Skeletal muscle tissue (tissue), 4 donors: ENCODE data around the gene TTN. TPM values are rescaled to one million over a fixed set of nuclear protein-coding genes. Genes with fewer than 3 reads are reported as not detected.

Source experiments
- H3K27ac ChIP-seq: one replicate; pipeline ENCODE4 v1.7.0; 2013; ENCODE audit warnings: mild to moderate bottlenecking, low read depth, low read length, inconsistent platforms
- H3K27me3 ChIP-seq, 3 donors: one replicate each; pipeline ENCODE4 v1.7.0; 2013; ENCODE audit warnings: low read length in 3 of 3; ENCODE audit not compliant: control insufficient read depth in 3 of 3, insufficient read depth in 3 of 3
- H3K36me3 ChIP-seq, 3 donors: one replicate each; pipeline ENCODE4 v1.7.0; 2013; ENCODE audit warnings: low read length in 3 of 3; ENCODE audit not compliant: control insufficient read depth in 3 of 3, insufficient read depth in 3 of 3
- H3K4me1 ChIP-seq, 3 donors: one replicate each; pipeline ENCODE4 v1.7.0; 2013; ENCODE audit warnings: low read length in 3 of 3, mild to moderate bottlenecking in 3 of 3; ENCODE audit not compliant: control insufficient read depth in 3 of 3, insufficient read depth in 3 of 3
- H3K4me3 ChIP-seq, 3 donors: one replicate each; pipeline ENCODE4 v1.7.0; 2013; ENCODE audit warnings: low read length in 3 of 3
- H3K9ac ChIP-seq, 3 donors: one replicate each; pipeline ENCODE4 v1.7.0; 2013; ENCODE audit warnings: low read length in 3 of 3, mild to moderate bottlenecking in 3 of 3, moderate library complexity in 2 of 3, low read depth in 1 of 3
- H3K9me3 ChIP-seq, 3 donors: one replicate each; pipeline ENCODE4 v1.7.0; 2013; ENCODE audit warnings: low read length in 3 of 3; ENCODE audit not compliant: control insufficient read depth in 3 of 3
- total RNA-seq: library from RNA; depleted of rRNA; stranded (reverse); fragments of >200 nt; gene quantifications from one replicate; pipeline ENCODE4 v1.2.3, GENCODE V29; 2014
- donor health status: Osteomylitis.

The TTN gene
- total RNA-seq, 1 donor from 2014 or later, result 2,245 TPM

DNA sequence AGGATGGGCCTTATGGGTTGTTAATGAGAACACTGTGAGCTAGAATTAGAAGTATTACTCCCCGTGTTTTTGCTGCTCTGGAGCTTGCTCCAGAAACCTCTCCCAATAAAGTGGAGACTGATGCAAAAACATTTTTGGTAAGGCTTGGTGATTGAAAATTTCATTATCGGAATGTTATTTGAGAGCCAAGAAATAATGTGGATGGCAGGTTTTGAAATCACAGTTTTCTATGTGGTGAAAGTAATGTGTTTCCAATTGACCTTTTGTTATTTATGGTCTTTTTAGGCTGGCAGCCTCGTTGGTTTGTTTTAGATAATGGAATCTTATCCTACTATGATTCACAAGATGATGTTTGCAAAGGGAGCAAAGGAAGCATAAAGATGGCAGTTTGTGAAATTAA lies 321.9 kb downstream of the TTN start:
- H3K9me3 ChIP-seq, result no peaks in the 10 kb centered on the region
- H3K27me3 ChIP-seq, result no peaks in the 10 kb centered on the region
- peaks cover 0 to 15% (median 2%) of the 10 kb centered on the region in 3 donors for H3K36me3 ChIP-seq
- H3K9ac ChIP-seq, result no peak overlapping the region
- H3K27ac ChIP-seq, result no peak overlapping the region
- peaks cover 24 to 29% (median 28%) of the 10 kb centered on the region in 3 donors for H3K4me1 ChIP-seq
- H3K4me3 ChIP-seq, result no peak overlapping the region

- no peak overlapping the region for H3K27ac ChIP-seq
Observed at GRCh38 chr2:178484245-178485041, 322.8 kb downstream of the TTN start.

GRCh38 chr2:178482437-178482836 lies 324.8 kb downstream of the TTN start:
- no peak overlapping the region for H3K27ac ChIP-seq
- H3K27me3 ChIP-seq, result no peaks in the 10 kb centered on the region
- H3K4me3 ChIP-seq, result peak overlapping the region in 1 of 3 donors; percentile 46
- H3K9me3 ChIP-seq, result no peaks in the 10 kb centered on the region
- no peak overlapping the region for H3K9ac ChIP-seq
- H3K36me3 ChIP-seq, result peaks cover 0 to 10% (median 0%) of the 10 kb centered on the region in 3 donors
- peaks cover 35 to 39% (median 36%) of the 10 kb centered on the region in 3 donors for H3K4me1 ChIP-seq

More at GRCh38 chr2:178484245-178485041, 322.8 kb downstream of the TTN start:
- Histone ChIP-seq H3K36me3 (peaks cover 0 to 15% (median 0%) of the 10 kb centered on the region in 3 donors), H3K4me3 (no peak overlapping the region), H3K27me3 (no peaks in the 10 kb centered on the region), H3K9me3 (no peaks in the 10 kb centered on the region), H3K9ac (no peak overlapping the region), H3K4me1 (peaks cover 29 to 33% (median 30%) of the 10 kb centered on the region in 3 donors)

GRCh38 chr2:178480227-178481181 lies 326.7 kb downstream of the TTN start, which contains the start of gene PLEKHA3:
PLEKHA3 (plus strand) TSS chr2:178480457; CDS start chr2:178480870, 413 bp downstream.
- Histone ChIP-seq H3K4me3 (peak within 1 kb of the TSS; percentile 63 to 98 (median 94)), H3K36me3 (no peaks in the 10 kb centered on the region), H3K27ac (peak within 1 kb of the TSS; percentile 76), H3K9me3 (no peaks in the 10 kb centered on the region), H3K27me3 (no peaks in the 10 kb centered on the region), H3K9ac (peak within 1 kb of the TSS; percentile 62 to 97 (median 75)), H3K4me1 (peaks cover 35 to 39% (median 36%) of the 10 kb centered on the region in 3 donors)

- H3K36me3 ChIP-seq, result no peaks in the 10 kb centered on the region
- H3K9me3 ChIP-seq, result no peaks in the 10 kb centered on the region
- H3K4me1 ChIP-seq, result peaks cover 29 to 37% (median 35%) of the 10 kb centered on the region in 3 donors
- peak overlapping the region; percentile 76 for H3K27ac ChIP-seq
- H3K27me3 ChIP-seq, result no peaks in the 10 kb centered on the region
- peak overlapping the region; percentile 62 to 97 (median 75) for H3K9ac ChIP-seq
- peak overlapping the region; percentile 53 to 69 (median 63) for H3K4me3 ChIP-seq
Observed at GRCh38 chr2:178479758-178480226, 327.4 kb downstream of the TTN start.

DNA sequence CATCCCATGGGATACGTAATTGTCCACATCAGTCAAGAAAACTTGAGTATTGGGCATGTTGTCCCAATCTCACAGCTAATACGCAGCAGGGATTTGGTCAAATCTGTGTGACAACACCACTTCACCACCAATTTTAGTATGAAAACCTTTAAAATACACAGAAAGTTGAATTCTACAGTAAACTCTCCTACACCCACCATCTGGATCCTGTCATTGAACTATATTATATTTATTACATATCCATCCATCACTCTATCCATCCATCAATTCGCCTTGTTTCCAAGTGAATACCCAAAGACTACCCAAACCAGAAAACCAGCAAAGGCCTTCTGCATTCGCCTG lies 328.0 kb downstream of the TTN start:
- peak overlapping the region; percentile 76 for H3K27ac ChIP-seq
- H3K36me3 ChIP-seq, result no peaks in the 10 kb centered on the region
- H3K9me3 ChIP-seq, result no peaks in the 10 kb centered on the region
- peak overlapping the region; percentile 72 to 98 (median 94) for H3K4me3 ChIP-seq
- no peaks in the 10 kb centered on the region for H3K27me3 ChIP-seq
- H3K9ac ChIP-seq, result peak overlapping the region in 2 of 3 donors; percentile 73 to 97
- H3K4me1 ChIP-seq, result peaks cover 24 to 33% (median 30%) of the 10 kb centered on the region in 3 donors

DNA sequence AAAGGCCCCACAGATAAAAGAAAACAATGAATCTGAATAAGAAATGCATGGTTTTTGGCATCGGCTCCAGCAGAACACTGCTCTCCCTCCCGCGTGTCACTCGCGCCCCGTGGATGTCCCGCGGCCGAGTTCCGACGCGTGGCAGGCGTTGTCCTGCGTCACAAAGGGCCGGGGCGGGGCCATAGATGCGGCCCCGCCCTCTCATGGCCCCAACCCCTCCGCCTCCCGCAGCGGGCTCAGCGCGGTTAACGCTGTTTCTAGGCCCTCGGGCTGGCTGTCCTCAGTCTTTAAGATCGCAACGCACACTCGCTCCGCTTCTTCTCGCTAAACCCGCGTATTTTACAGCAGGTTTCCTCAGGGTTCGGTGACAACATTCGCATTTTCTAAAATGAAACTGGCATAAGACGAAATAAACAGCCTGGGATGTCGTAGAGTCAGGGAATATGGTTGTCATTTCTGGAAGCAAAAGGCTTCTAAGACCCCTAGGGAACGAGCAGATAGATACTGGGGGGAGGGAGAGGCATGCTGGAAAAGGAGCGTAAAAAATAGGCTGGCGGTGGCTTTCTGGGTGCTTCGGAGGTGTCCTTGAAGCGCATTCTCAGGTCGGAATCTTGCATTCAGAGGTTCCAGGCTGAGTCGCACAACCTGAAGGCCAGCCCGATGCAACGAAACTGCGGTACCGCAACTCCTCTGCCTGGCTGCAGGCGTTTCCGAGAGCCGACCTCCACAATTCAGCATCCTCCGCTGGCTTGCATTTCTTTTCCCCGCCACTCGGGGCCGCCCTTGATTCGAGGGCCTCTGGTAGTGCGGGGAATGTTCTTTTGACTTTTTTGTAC lies 328.6 kb downstream of the TTN start, which contains the start of gene FKBP7:
Gene FKBP7 (minus strand): TSS at position 162 of the 836 bp plus-strand sequence. CDS start 101 bp downstream, at position 61.
- H3K27ac ChIP-seq, result peak within 1 kb of the TSS; percentile 76
- H3K9me3 ChIP-seq, result no peaks in the 10 kb centered on the region
- H3K9ac ChIP-seq, result peak within 1 kb of the TSS; percentile 73 to 97 (median 89)
- peak within 1 kb of the TSS; percentile 72 to 98 (median 94) for H3K4me3 ChIP-seq
- H3K4me1 ChIP-seq, result peaks cover 23 to 28% (median 28%) of the 10 kb centered on the region in 3 donors
- no peaks in the 10 kb centered on the region for H3K27me3 ChIP-seq
- H3K36me3 ChIP-seq, result no peaks in the 10 kb centered on the region

DNA sequence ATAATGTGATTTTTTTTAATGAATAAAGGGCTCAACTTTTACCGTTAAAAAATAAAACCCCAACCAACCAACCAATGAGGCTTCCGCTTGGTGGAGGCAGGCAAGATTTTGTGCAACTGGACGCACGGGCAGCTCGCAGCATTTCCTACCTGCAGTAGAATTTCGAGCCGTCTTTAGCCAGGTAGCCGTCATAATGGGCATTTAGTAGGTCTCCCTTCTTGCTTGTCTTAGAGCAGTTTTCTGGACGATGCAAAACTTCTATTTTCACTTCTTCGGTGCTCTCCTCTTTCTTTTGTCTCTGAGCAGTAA lies 329.1 kb downstream of the TTN start:
- Histone ChIP-seq H3K27me3 (no peaks in the 10 kb centered on the region), H3K9me3 (no peaks in the 10 kb centered on the region), H3K27ac (peak overlapping the region; percentile 76), H3K4me1 (peaks cover 23 to 28% (median 27%) of the 10 kb centered on the region in 3 donors), H3K36me3 (no peaks in the 10 kb centered on the region), H3K4me3 (peak overlapping the region; percentile 72 to 98 (median 94)), H3K9ac (peak overlapping the region; percentile 73 to 97 (median 89))
